Adrenal gland (tissue), 12 donors: ENCODE measurements around the gene TRAF3IP3. TPM values are rescaled to one million over a fixed set of nuclear protein-coding genes. Genes with fewer than 3 reads are reported as not detected.

ENCODE experiments used
- DNase-seq, 7 donors: peaks; one replicate each; pipeline ENCODE4 v3.0.0-alpha.2; 2019 to 2020
- H3K27ac ChIP-seq, 5 donors: fragments of 200-600 bp; sonication (generic) in 4 of 5; 1 replicate in 3 of 5; 2 replicates in 2 of 5; pipeline versions ENCODE4 v1.5.1 to v1.8.0; 2016 to 2020; ENCODE audit warnings: mild to moderate bottlenecking in 1 of 5
- H3K27me3 ChIP-seq: fragments of 200-600 bp; 2 replicates; pipeline ENCODE4 v1.8.0; 2021
- H3K36me3 ChIP-seq, 2 donors: fragments of 200-600 bp; replicated peaks in 1 of 2; 1 replicate in 1 of 2; 2 replicates in 1 of 2; pipeline versions ENCODE4 v1.5.1 to v1.8.0; 2018 to 2022
- H3K4me1 ChIP-seq, 2 donors: fragments of 200-600 bp; replicated peaks in 1 of 2; 1 replicate in 1 of 2; 2 replicates in 1 of 2; pipeline versions ENCODE4 v1.5.1 to v1.8.0; 2018 to 2021
- H3K4me3 ChIP-seq, 4 donors: fragments of 200-600 bp; sonication (generic) in 3 of 4; one replicate each; pipeline ENCODE4 v1.5.1; 2016 to 2018
- H3K9me3 ChIP-seq, 3 donors: fragments of 200-600 bp; sonication (generic) in 1 of 3; replicated peaks in 1 of 3; 1 replicate in 2 of 3; 2 replicates in 1 of 3; pipeline versions ENCODE4 v1.5.1 to v1.8.0; 2016 to 2021
- POLR2A ChIP-seq, 2 donors: fragments of 450-650 bp; IDR thresholded peaks; one replicate each; pipeline ENCODE4 v1.6.1; 2017; ENCODE audit warnings: antibody characterized with exemption in 2 of 2, mild to moderate bottlenecking in 2 of 2, moderate library complexity in 1 of 2
- WGBS, 4 donors: extraction: QIAGEN DNeasy Blood & Tissue Kit in 2 of 4; methylation state at CpG; one replicate each; pipeline versions ENCODE4 v1.1.5 to v1.1.7; 2013 to 2017; 5-methylcytosine and 5-hydroxymethylcytosine counted together
- intact Hi-C, 2 donors: fragments of 100-400 bp; cut with DNase I; formaldehyde crosslinking; loops; one replicate each; pipeline versions ENCODE4 v1.14.1 to v1.15.0; 2022 to 2023
- polyA plus RNA-seq, 3 donors: library from polyadenylated mRNA; stranded (reverse); fragments of 200-250 nt in 2 of 3; fragments of 350-450 nt in 1 of 3; fragmentation: Illumina TruSeq in 1 of 3; extraction: RNeasy Lipid Tissue Mini Kit (QIAGEN cat#74804) in 1 of 3; gene quantifications; one replicate each; pipeline ENCODE4 v1.2.3, GENCODE V29; 2013 to 2014
- total RNA-seq, 9 donors: library from RNA; depleted of rRNA in 4 of 9; stranded (reverse); fragments of >200 nt in 4 of 9; fragments of 120-200 nt in 1 of 9; fragmentation: NEBNext Ultra II Directional in 1 of 9; extraction: Animal tissue kit (Norgen Biotek cat#: 25700) in 1 of 9; gene quantifications; one replicate each; pipeline versions ENCODE4 v1.1.0 to v1.2.4, GENCODE V29; 2013 to 2023
- TF ChIP-seq, protein P1 (sequence below), 6 experiments: fragments of 450-650 bp in 4 of 6; fragments of 200-600 bp in 2 of 6; sonication (generic) in 1 of 6; IDR thresholded peaks; 1 replicate in 5 of 6; 2 replicates in 1 of 6; pipeline versions ENCODE4 v1.5.1 to v1.8.0; 2016 to 2021; ENCODE audit warnings: antibody characterized with exemption in 6 of 6, mild to moderate bottlenecking in 2 of 6, moderate library complexity in 1 of 6
- donor health status: healthy with polysubstance abuse.
- donor health status: Bipolar disorder and iron deficiency.
- donor health status: DM: yes; HTN: yes; CAD: no.
- donor health status: DM: no; HTN: no; CAD: no.
- donor health status: DM: no; HTN: no; CAD: no.
- donor health status: DM: yes; HTN: yes; CAD: no.

The TRAF3IP3 gene
- total and polyA plus RNA-seq, 12 donors = 0.88 to 9.8 (median 2.0) TPM

- Histone ChIP-seq H3K4me3 (no peak overlapping the region), H3K4me1 (no peaks in the 10 kb centered on the region), H3K27me3 (no peaks in the 10 kb centered on the region), H3K9me3 (no peaks in the 10 kb centered on the region), H3K27ac (no peak overlapping the region), H3K36me3 (no peaks in the 10 kb centered on the region)
- DNase-seq = no peak
- TF ChIP-seq, protein P1, sequence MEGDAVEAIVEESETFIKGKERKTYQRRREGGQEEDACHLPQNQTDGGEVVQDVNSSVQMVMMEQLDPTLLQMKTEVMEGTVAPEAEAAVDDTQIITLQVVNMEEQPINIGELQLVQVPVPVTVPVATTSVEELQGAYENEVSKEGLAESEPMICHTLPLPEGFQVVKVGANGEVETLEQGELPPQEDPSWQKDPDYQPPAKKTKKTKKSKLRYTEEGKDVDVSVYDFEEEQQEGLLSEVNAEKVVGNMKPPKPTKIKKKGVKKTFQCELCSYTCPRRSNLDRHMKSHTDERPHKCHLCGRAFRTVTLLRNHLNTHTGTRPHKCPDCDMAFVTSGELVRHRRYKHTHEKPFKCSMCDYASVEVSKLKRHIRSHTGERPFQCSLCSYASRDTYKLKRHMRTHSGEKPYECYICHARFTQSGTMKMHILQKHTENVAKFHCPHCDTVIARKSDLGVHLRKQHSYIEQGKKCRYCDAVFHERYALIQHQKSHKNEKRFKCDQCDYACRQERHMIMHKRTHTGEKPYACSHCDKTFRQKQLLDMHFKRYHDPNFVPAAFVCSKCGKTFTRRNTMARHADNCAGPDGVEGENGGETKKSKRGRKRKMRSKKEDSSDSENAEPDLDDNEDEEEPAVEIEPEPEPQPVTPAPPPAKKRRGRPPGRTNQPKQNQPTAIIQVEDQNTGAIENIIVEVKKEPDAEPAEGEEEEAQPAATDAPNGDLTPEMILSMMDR (IDR thresholded peaks at IDR 0.05) = no peak
- TF ChIP-seq POLR2A (IDR thresholded peaks at IDR 0.05) = no peak
- WGBS, 4 donors = 80 to 97% (median 88%) methylated on average over 3 of the region's 3 CpGs
- intact Hi-C loops = no loop called here
These were observed 3.0 kb upstream of the TRAF3IP3 start for GRCh38 chr1:209752890-209753289.

- no peak overlapping the region for H3K4me3 ChIP-seq
- H3K27me3 ChIP-seq = no peaks in the 10 kb centered on the region
- H3K27ac ChIP-seq = no peak overlapping the region
- H3K9me3 ChIP-seq = no peaks in the 10 kb centered on the region
- WGBS, 4 donors = 80 to 84% (median 83%) methylated on average over 1 of the region's 1 CpG
- DNase-seq = no peak
- no peaks in the 10 kb centered on the region for H3K36me3 ChIP-seq
- intact Hi-C loops = no loop called here
- TF ChIP-seq, protein P1 (IDR thresholded peaks at IDR 0.05) = no peak
- no peak for TF ChIP-seq POLR2A (IDR thresholded peaks at IDR 0.05)
- H3K4me1 ChIP-seq = no peaks in the 10 kb centered on the region
These were observed 597 bp upstream of the TRAF3IP3 start for GRCh38 chr1:209755256-209755655.

DNA sequence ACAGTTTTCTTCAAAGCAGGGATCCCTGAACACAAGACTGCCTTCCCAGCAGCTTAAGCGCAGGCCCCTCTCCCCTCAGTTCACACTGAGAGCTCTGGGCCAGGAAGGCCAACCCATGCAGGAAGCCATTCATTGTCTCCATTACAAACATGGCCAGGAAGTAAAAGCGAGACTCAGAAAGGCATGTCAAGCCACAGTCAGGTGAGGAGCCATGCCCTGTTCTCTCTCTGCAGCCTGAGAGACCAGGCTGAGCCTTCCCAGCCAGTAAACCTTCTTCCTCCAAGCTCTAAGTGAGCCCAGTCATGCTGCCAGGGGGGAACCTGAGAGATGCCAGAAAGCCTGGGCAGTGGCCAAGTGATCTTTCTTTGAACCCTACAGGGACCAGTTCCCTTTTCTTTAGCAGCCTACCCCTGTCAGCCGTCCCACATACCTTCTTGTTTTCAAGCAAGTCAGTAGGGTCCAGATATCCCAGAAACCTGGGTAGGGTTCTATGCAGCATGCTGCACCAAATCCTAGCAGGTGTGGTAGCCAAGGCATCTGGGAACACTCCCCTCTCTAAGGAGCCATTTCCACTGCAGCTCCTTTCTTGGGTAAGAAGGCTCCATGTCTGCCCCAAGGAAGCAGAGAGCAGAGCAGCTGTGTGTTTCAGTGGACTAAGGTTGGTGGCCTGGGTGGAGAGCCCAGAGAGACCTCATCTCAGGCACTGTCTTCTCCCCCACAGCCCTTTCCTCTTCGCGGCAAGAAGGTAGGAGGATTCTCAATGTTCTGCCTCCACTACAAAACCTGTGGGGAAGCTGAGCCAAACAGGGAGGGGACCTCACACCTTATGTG is 977 bp downstream of the TRAF3IP3 start:
- Histone ChIP-seq H3K36me3 (no peaks in the 10 kb centered on the region), H3K27ac (no peak overlapping the region), H3K9me3 (no peaks in the 10 kb centered on the region), H3K27me3 (no peaks in the 10 kb centered on the region), H3K4me3 (peak overlapping the region in 1 of 4 donors; percentile 11), H3K4me1 (no peaks in the 10 kb centered on the region)
- intact Hi-C loops = no loop called here
- DNase-seq = peak in 2 of 7 donors; percentile 26 to 27
- TF ChIP-seq, protein P1 (IDR thresholded peaks at IDR 0.05) = no peak
- TF ChIP-seq POLR2A (IDR thresholded peaks at IDR 0.05) = no peak
- 65 to 82% (median 77%) methylated on average over 4 to 5 of the region's 5 CpGs for WGBS, 4 donors

- no peak for DNase-seq
- Histone ChIP-seq H3K36me3 (no peaks in the 10 kb centered on the region), H3K4me1 (no peaks in the 10 kb centered on the region), H3K27me3 (no peaks in the 10 kb centered on the region), H3K4me3 (no peak overlapping the region), H3K27ac (no peak overlapping the region), H3K9me3 (no peaks in the 10 kb centered on the region)
- WGBS, 4 donors = 51 to 72% (median 67%) methylated on average over 3 of the region's 3 CpGs
- intact Hi-C loops = no loop called here
- TF ChIP-seq POLR2A (IDR thresholded peaks at IDR 0.05) = no peak
- TF ChIP-seq, protein P1 (IDR thresholded peaks at IDR 0.05) = no peak
These were observed 2.5 kb downstream of the TRAF3IP3 start for GRCh38 chr1:209758400-209758799.
